HepG2 (cell line): ENCODE results near the gene MACROD2. TPM values are rescaled to one million over a fixed set of nuclear protein-coding genes. Genes with fewer than 3 reads are reported as not detected.

Experiments
- ARID5B ChIP-seq: IDR thresholded peaks from 2 replicates; pipeline ENCODE4 v1.4.0; 2020; ENCODE audit warnings: mild to moderate bottlenecking, missing genetic modification reagents
- CHD4 ChIP-seq: fragments of 200-600 bp; sonication (generic); IDR thresholded peaks from 2 replicates; pipeline ENCODE4 v1.7.0; 2017; ENCODE audit warnings: mild to moderate bottlenecking, low read length, borderline replicate concordance
- DDIT3 ChIP-seq: sonication (generic); formaldehyde crosslinking; IDR thresholded peaks from 2 replicates; pipeline ENCODE4 v1.4.0; 2020; ENCODE audit warnings: mild to moderate bottlenecking, missing genetic modification reagents
- DNMT1 ChIP-seq: sonication (generic); formaldehyde crosslinking; IDR thresholded peaks from 2 replicates; pipeline ENCODE4 v1.5.1; 2020; ENCODE audit warnings: mild to moderate bottlenecking, missing genetic modification reagents
- GATAD1 ChIP-seq: IDR thresholded peaks from 2 replicates; pipeline ENCODE4 v1.6.1; 2016; ENCODE audit warnings: missing genetic modification reagents, missing compliant biosample characterization
- GPBP1L1 ChIP-seq: sonication (generic); formaldehyde crosslinking; IDR thresholded peaks from 2 replicates; pipeline ENCODE4 v1.5.0; 2020; ENCODE audit warnings: mild to moderate bottlenecking, missing genetic modification reagents
- HMGXB4 ChIP-seq, 2 experiments: sonication (generic) in 1 of 2; formaldehyde crosslinking in 1 of 2; IDR thresholded peaks; 2 replicates each; pipeline versions ENCODE4 v1.4.0 to v1.6.1; 2018 to 2020; ENCODE audit warnings: missing genetic modification reagents in 2 of 2, borderline replicate concordance in 1 of 2, low read depth in 1 of 2, mild to moderate bottlenecking in 1 of 2, missing biosample characterization in 1 of 2
- MLXIP ChIP-seq: sonication (generic); formaldehyde crosslinking; IDR thresholded peaks from 2 replicates; pipeline ENCODE4 v1.9.0; 2021; ENCODE audit warnings: missing genetic modification reagents, borderline replicate concordance
- NR2C2 ChIP-seq: sonication (generic); formaldehyde crosslinking; IDR thresholded peaks from 2 replicates; pipeline ENCODE4 v1.4.0; 2020; ENCODE audit warnings: missing genetic modification reagents, mild to moderate bottlenecking, moderate library complexity, borderline replicate concordance
- PLRG1 ChIP-seq: fragments of 450-650 bp; conservative IDR thresholded peaks from 2 replicates; pipeline ENCODE4 v1.6.1; 2016
- POGZ ChIP-seq: sonication (generic); formaldehyde crosslinking; IDR thresholded peaks from 2 replicates; pipeline ENCODE4 v1.4.0; 2020; ENCODE audit warnings: mild to moderate bottlenecking, missing genetic modification reagents
- POLR2AphosphoS2 ChIP-seq: IDR thresholded peaks from 2 replicates; pipeline ENCODE4 v1.6.1; 2011; ENCODE audit warnings: low read depth, low read length, improper control_type of control experiment
- SAP130 ChIP-seq: IDR thresholded peaks from 2 replicates; pipeline ENCODE4 v1.6.1; 2016; ENCODE audit warnings: low read depth
- TRIM24 ChIP-seq: sonication (generic); formaldehyde crosslinking; IDR thresholded peaks from 2 replicates; pipeline ENCODE4 v1.8.0; 2022; ENCODE audit warnings: mild to moderate bottlenecking, missing genetic modification reagents
- ZNF275 ChIP-seq: sonication (generic); formaldehyde crosslinking; IDR thresholded peaks from 2 replicates; pipeline ENCODE4 v1.8.0; 2022; ENCODE audit warnings: missing genetic modification reagents, mild to moderate bottlenecking, inconsistent platforms, borderline replicate concordance
- ZNF629 ChIP-seq: sonication (generic); formaldehyde crosslinking; conservative IDR thresholded peaks from 2 replicates; pipeline ENCODE4 v1.5.0; 2020; ENCODE audit warnings: missing genetic modification reagents
- ZNF720 ChIP-seq: sonication (generic); formaldehyde crosslinking; IDR thresholded peaks from 2 replicates; pipeline ENCODE4 v1.4.0; 2020; ENCODE audit warnings: missing genetic modification reagents
- polyA plus RNA-seq, 8 experiments: library from polyadenylated mRNA; depleted of rRNA in 3 of 8; stranded (reverse) in 7 of 8; unstranded in 1 of 8; fragments of >200 nt; fragmentation: Illumina TruSeq in 4 of 8; extraction: Trizol in 4 of 8; gene quantifications; 2 replicates each; pipeline versions ENCODE4 v1.2.1 to v1.2.3, GENCODE V29; 2011 to 2016; ENCODE audit warnings: low read depth in 4 of 8, missing spikeins in 1 of 8, mixed read lengths in 1 of 8; ENCODE audit not compliant: insufficient read depth in 1 of 8
- total RNA-seq, 5 experiments: library from RNA; depleted of rRNA; stranded (reverse); fragments of >200 nt; fragmentation: Illumina TruSeq; extraction: Trizol; gene quantifications; 2 replicates each; pipeline ENCODE4 v1.2.3, GENCODE V29; 2016; ENCODE audit warnings: low read depth in 1 of 5

The MACROD2 gene
- total and polyA plus RNA-seq, 2 of the 13 experiments (the other 11 are each of a cell fraction or from before 2014, with no cell fraction given): 0.13 to 0.51 TPM

GRCh38 chr20:14609328-14610221, 614.3 kb downstream of the MACROD2 start (continued):
- TF ChIP-seq HMGXB4 (CRISPR knock-in tag; IDR thresholded peaks at IDR 0.05; ENCODE audit: borderline replicate concordance in 1 of 2, low read depth in 1 of 2) (no peak), MLXIP (CRISPR knock-in tag) (no peak), POLR2AphosphoS2 (no peak), DNMT1 (CRISPR knock-in tag) (no peak), TRIM24 (CRISPR knock-in tag) (no peak), GATAD1 (CRISPR knock-in tag) (no peak), DDIT3 (CRISPR knock-in tag) (no peak), ZNF720 (CRISPR knock-in tag) (no peak), GPBP1L1 (CRISPR knock-in tag) (no peak), CHD4 (no peak), ZNF275 (CRISPR knock-in tag) (no peak), PLRG1 (no peak), NR2C2 (CRISPR knock-in tag) (peak; percentile 36; the same call in 1 of the 2 replicates), ZNF629 (no peak), ARID5B (CRISPR knock-in tag) (peak; percentile 73), POGZ (CRISPR knock-in tag) (peak; percentile 38; the same call in 1 of the 2 replicates), SAP130 (CRISPR knock-in tag) (no peak; the same call in 1 of the 2 replicates)
